ENCODE results near the gene MYL6B.
"Not testable (repeated sequence)": the region's sequence is repeated elsewhere in the genome, so short reads cannot be mapped to it uniquely, and the experiment has no call there.

The MYL6B gene

GRCh38 chr12:56163533-56164344, 11.4 kb downstream of the MYL6B start:
- in situ Hi-C loops (cut with HindIII; ENCODE audit: low sequenced_read_pairs): no loop called here

GRCh38 chr12:56164345-56164729, 11.9 kb downstream of the MYL6B start:
- in situ Hi-C loops (cut with HindIII; ENCODE audit: low sequenced_read_pairs): no loop called here

DNA sequence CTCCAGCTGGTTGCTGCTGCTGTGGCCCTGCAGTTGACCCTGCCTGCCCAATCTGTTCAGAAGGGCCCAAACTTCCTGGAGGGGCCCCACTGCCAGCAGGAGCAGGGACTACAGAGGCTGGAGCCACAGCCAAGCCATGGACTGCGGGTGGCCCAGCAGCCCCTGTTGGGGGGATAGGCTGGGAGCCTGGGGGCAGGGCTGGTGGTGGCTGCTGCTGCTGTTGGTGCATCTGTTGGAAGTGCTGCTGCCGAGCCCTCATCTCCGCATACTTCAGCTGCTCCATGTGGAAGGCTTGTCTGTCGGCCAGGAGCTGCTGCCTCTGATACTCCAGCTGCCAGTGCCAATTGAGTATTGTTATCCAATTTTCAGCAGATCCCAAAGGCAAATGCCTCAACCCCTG, 13.0 kb downstream of the MYL6B start:
- in situ Hi-C loops (cut with HindIII; ENCODE audit: low sequenced_read_pairs): no loop called here

DNA sequence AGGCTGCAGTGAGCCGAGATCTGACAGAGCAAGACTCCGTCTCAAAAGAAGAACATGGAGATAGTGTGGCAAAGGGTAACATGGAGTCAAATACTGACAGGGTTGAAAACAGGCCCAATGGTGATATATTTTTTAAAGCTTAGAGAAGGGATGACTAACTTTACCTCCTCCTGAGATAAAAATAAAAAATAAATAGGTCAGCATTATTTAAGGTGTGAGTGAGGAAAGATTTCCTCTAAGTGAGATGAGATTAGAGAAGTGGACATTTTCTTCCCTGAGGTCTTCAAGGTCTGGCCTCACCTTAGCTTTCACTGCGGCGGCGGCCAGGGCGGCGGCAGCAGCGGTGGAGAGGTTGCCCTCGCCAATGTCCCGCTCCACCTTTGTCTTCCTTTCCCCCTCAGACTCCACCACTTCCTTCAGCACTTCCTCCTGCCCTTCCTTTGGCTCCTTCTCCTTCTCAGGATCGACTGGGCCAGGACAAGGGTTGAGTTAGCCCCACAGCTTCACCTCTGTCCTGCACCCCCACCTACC, 16.9 kb downstream of the MYL6B start:
- in situ Hi-C loops (cut with HindIII; ENCODE audit: low sequenced_read_pairs): no loop called here

- in situ Hi-C loops (cut with HindIII; ENCODE audit: low sequenced_read_pairs): no loop called here
Measured at GRCh38 chr12:56172839-56173238, 20.5 kb downstream of the MYL6B start.

DNA sequence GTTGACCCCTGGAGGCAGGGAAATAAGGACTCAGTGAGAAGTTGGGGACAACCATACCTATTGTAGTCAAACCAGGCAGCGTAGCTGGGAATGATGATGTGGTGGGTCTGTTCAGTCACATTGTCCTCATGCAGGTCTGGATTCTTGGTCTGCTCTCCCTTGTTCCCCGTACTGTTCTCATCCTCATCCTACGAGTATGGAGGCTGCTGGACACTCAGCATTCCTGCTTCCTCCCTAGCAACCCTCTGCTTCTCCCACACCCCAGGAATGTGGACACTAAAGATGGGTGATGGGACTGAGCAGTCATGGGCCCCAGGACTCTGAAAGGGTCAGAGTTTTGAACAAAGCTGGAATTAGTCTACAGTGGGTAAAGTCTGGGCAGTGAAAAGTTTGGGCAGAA, 26.0 kb downstream of the MYL6B start:
- in situ Hi-C loops (cut with HindIII; ENCODE audit: low sequenced_read_pairs): no loop called here

- in situ Hi-C loops (cut with HindIII; ENCODE audit: low sequenced_read_pairs): loop anchor here (5.0 kb wide), 2 partner anchors 35 to 70 kb away; partner anchors contain the start of genes NABP2, RNF41, RPL41 and ZC3H10
Measured at GRCh38 chr12:56186957-56187356, 34.6 kb downstream of the MYL6B start.

DNA sequence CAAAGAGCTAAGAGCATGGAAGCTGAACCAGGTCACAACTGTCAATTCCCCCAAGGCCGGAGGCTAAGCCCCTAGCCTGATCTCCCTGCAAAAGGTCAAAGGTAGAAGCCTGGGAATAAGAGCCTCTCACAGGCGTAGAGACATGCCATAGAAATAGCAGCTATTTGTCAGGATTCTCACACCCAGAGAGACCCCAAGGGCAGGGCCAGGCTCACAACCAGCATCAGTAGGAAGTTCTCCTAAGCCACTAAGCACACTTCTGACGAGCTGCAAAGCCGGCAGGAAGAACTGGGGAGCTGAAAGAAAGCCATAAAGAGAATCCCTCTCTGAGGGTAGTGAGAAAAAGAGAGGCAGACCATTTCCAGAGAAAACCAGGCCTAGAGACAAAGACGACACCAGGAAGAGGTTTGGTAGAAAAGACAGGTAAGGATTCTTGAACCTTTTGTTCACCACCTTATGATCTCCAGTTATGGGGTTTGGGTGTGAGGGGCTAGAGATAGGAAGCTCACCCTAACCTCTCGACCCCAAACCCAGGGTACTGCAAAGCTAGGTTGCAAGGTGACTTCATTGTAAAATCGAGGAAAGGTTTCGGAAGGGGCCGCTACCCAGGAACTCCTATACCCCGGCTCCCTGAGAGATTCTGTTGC, 35.9 kb downstream of the MYL6B start:
- in situ Hi-C loops (cut with HindIII; ENCODE audit: low sequenced_read_pairs): loop anchor here (5.0 kb wide), 2 partner anchors 34 to 71 kb away; partner anchors contain the start of genes NABP2, RNF41, RPL41 and ZC3H10

- in situ Hi-C loops (cut with HindIII; ENCODE audit: low sequenced_read_pairs): loop anchor here (5.0 kb wide), 2 partner anchors 34 to 71 kb away; partner anchors contain the start of genes NABP2, RNF41, RPL41 and ZC3H10
Measured at GRCh38 chr12:56188778-56189098, 36.4 kb downstream of the MYL6B start.

- in situ Hi-C loops (cut with HindIII; ENCODE audit: low sequenced_read_pairs): loop anchor here (5.0 kb wide), 2 partner anchors 33 to 72 kb away; partner anchors contain the start of genes NABP2, RNF41, RPL41 and ZC3H10
Measured at GRCh38 chr12:56189099-56189917, 36.9 kb downstream of the MYL6B start, which contains the start of gene SMARCC2. TSS of gene SMARCC2 (minus strand) at chr12:56189483. CDS start at chr12:56189461, 22 bp downstream.

- in situ Hi-C loops (cut with HindIII; ENCODE audit: low sequenced_read_pairs): loop anchor here (5.0 kb wide), 2 partner anchors 32 to 73 kb away; partner anchors contain the start of genes NABP2, RNF41, RPL41 and ZC3H10
Measured at GRCh38 chr12:56189918-56190694, 37.7 kb downstream of the MYL6B start.

GRCh38 chr12:56190695-56191155, 38.3 kb downstream of the MYL6B start:
- in situ Hi-C loops (cut with HindIII; ENCODE audit: low sequenced_read_pairs): no loop called here

DNA sequence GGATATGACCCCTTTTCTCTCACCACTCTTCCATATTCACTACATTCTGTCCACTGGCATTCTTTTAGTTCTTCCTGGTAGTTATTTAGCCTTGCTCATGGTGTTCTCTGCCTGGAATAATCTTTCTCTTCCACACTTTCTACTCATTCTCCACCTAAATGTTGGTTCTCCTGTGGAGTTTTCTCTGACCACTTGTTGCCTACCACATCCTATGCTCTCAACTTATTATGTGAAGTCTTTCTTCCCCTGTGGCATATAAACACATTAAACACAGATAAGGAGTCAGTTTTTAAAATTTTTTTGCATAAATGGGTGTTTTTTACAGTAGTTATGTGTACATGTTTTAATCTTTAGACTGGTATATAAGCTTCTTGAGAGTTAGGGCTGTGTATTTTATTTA, 40.2 kb downstream of the MYL6B start:
- in situ Hi-C loops (cut with HindIII; ENCODE audit: low sequenced_read_pairs): no loop called here

DNA sequence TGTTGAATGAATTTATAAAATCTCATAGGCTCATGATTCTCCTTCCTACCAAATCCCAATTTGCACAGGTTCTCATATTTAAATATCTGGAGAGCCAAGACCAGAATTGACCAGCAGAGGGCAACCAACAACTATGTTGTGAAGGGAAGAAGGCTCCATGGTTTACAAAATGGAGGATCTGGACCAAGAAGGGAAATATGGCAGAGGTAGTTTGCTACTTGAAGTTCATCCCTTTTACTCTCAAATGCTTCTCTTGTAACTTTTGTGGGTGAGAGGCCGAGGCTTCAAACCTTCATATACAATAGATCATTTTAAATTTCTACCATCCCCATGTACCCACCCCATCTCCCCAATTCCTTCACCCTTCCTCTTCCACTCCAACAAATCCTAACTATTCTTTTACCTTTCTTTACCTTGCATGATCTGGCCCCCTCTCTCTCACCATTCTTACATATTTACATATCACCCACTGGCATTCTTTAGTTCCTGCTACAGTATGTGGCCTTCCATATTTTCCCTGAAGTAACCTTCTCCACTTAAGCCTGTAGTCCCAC, 40.7 kb downstream of the MYL6B start:
- in situ Hi-C loops (cut with HindIII; ENCODE audit: low sequenced_read_pairs): no loop called here

- in situ Hi-C loops (cut with HindIII; ENCODE audit: low sequenced_read_pairs): not testable (repeated sequence)
Measured at GRCh38 chr12:56196818-56197550, 44.6 kb downstream of the MYL6B start.

DNA sequence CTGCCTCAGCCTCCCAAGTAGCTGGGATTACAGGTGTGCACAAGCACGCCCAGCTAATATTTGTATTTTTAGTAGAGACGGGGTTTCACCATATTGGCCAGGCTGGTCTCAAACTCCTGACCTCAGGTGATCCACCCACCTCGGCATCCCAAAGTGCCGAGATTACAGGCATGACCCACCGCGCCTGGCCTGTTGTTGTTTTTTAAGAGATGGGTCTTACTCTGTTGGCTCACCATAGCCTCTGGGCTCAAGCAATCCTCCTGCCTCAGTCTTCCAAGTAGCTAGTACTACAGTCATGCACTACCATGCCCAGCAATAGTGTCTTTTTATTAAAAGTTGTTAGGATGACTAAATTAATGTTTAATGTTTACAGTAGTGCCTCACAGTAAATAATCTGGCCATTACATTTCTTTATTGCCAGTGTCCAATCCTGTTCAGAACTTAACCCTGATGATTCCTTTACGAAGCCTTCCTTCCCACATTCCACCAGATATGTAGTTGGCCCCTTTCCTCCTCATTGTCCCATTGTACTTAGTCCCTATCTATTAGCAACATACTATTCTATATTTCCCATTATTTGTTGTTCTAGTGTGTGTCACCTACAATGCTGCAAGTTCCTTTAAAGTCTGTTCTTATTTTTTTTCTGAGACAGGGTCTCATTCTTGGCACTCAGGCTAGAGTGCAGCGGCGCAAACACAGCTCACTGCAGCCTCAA, 45.7 kb downstream of the MYL6B start:
- in situ Hi-C loops (cut with HindIII; ENCODE audit: low sequenced_read_pairs): no loop called here

DNA sequence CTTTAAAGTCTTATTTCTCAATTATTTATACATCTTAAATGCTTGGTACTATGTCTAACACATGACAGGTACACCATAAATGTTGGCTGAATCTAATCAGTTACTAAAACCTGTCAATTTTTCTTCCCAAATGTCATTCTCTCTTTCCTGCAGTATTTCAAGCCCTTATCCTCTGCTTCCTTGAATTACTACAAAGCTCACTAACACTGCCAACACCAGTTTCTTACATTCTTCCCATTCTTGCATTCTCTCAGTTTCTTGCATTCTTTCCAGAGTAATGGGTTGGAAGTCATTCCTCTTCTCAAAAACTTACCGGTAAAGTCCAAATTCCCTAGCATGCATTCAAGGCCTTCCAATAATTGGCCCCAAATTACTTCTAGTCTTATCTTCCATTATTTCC, 46.4 kb downstream of the MYL6B start:
- in situ Hi-C loops (cut with HindIII; ENCODE audit: low sequenced_read_pairs): no loop called here

DNA sequence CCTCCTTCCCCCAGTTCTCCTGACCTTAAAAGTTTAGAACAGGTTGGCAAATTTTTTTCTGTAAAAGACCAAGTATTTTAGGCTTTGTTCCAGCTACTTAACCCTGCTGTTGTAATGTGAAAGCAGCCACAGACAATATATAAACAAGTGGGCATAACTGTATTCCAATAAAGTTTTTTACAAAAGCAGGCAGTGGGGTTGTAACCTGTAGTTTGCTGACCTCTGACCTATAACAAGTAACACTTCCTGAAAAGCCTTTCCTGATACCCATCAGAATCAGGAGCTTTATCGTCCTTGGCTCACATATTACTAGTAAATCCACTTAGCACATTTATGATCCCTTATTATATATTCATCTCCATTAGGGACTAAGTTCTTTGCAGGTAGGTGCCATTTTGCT, 50.0 kb downstream of the MYL6B start:
- in situ Hi-C loops (cut with HindIII; ENCODE audit: low sequenced_read_pairs): no loop called here

Data from endothelial cell of hepatic sinusoid (primary cell).